Trophoblast cell (in vitro differentiated cells and primary cell): Measurements from ENCODE around the gene OPTC.

Source experiments
- DNase-seq, 2 donors: peaks; one replicate each; pipeline ENCODE4 v3.0.0-alpha.2; 2016
- H2AFZ ChIP-seq: 2 replicates; pipeline ENCODE4 v1.6.1; 2013; ENCODE audit warnings: low read length, moderate library complexity, mild to moderate bottlenecking; ENCODE audit not compliant: insufficient read depth, poor library complexity
- H2AK5ac ChIP-seq: 2 replicates; pipeline ENCODE4 v1.6.1; 2013; ENCODE audit warnings: mild to moderate bottlenecking, low read length
- H2BK120ac ChIP-seq: 2 replicates; pipeline ENCODE4 v1.6.1; 2013; ENCODE audit warnings: low read length, mild to moderate bottlenecking, moderate library complexity; ENCODE audit not compliant: insufficient read depth, poor library complexity
- H2BK12ac ChIP-seq: 2 replicates; pipeline ENCODE4 v1.6.1; 2013; ENCODE audit warnings: mild to moderate bottlenecking, low read length, moderate library complexity
- H2BK5ac ChIP-seq: 2 replicates; pipeline ENCODE4 v1.6.1; 2013; ENCODE audit warnings: low read length, low read depth, moderate library complexity, mild to moderate bottlenecking; ENCODE audit not compliant: poor library complexity
- H3K14ac ChIP-seq: 2 replicates; pipeline ENCODE4 v1.6.1; 2013; ENCODE audit warnings: mild to moderate bottlenecking, low read length
- H3K18ac ChIP-seq: 2 replicates; pipeline ENCODE4 v1.6.1; 2013; ENCODE audit warnings: mild to moderate bottlenecking, low read length
- H3K23ac ChIP-seq: 2 replicates; pipeline ENCODE4 v1.6.1; 2013; ENCODE audit warnings: low read length
- H3K27ac ChIP-seq: 2 replicates; pipeline ENCODE4 v1.5.1; 2013; ENCODE audit warnings: low read depth, mild to moderate bottlenecking, inconsistent platforms, low read length, moderate library complexity
- H3K27me3 ChIP-seq: 2 replicates; pipeline ENCODE4 v1.6.1; 2013; ENCODE audit warnings: inconsistent platforms, mild to moderate bottlenecking, low read length, moderate library complexity; ENCODE audit not compliant: insufficient read depth
- H3K36me3 ChIP-seq, 2 experiments: 1 replicate in 1 of 2; 2 replicates in 1 of 2; pipeline ENCODE4 v1.6.1; 2013; ENCODE audit warnings: low read length in 2 of 2, mild to moderate bottlenecking in 2 of 2, moderate library complexity in 1 of 2; ENCODE audit not compliant: insufficient read depth in 2 of 2, control insufficient read depth in 1 of 2
- H3K4ac ChIP-seq: 2 replicates; pipeline ENCODE4 v1.6.1; 2013; ENCODE audit warnings: low read depth, mild to moderate bottlenecking, low read length, moderate library complexity
- H3K4me1 ChIP-seq, 2 experiments: 1 replicate in 1 of 2; 2 replicates in 1 of 2; pipeline ENCODE4 v1.6.1; 2013; ENCODE audit warnings: low read length in 2 of 2, mild to moderate bottlenecking in 2 of 2, moderate library complexity in 1 of 2; ENCODE audit not compliant: insufficient read depth in 2 of 2, control insufficient read depth in 1 of 2
- H3K4me2 ChIP-seq: 2 replicates; pipeline ENCODE4 v1.6.1; 2013; ENCODE audit warnings: inconsistent platforms, mild to moderate bottlenecking, low read length, moderate library complexity
- H3K4me3 ChIP-seq: 2 replicates; pipeline ENCODE4 v1.5.1; 2013; ENCODE audit warnings: mild to moderate bottlenecking, low read depth, low read length, inconsistent platforms
- H3K79me1 ChIP-seq: one replicate; pipeline ENCODE4 v1.6.1; 2013; ENCODE audit warnings: low read length
- H3K79me2 ChIP-seq: 2 replicates; pipeline ENCODE4 v1.6.1; 2013; ENCODE audit warnings: low read length, mild to moderate bottlenecking; ENCODE audit not compliant: control insufficient read depth, insufficient read depth, poor library complexity
- H3K9ac ChIP-seq: 2 replicates; pipeline ENCODE4 v1.6.1; 2013; ENCODE audit warnings: mild to moderate bottlenecking, low read length
- H3K9me3 ChIP-seq: 2 replicates; pipeline ENCODE4 v1.6.1; 2013; ENCODE audit warnings: low read depth, mild to moderate bottlenecking, control low read depth, inconsistent platforms, low read length; ENCODE audit not compliant: insufficient read depth
- H4K12ac ChIP-seq: 2 replicates; pipeline ENCODE4 v1.6.1; 2013; ENCODE audit warnings: low read depth, mild to moderate bottlenecking, low read length, moderate library complexity
- H4K8ac ChIP-seq: 2 replicates; pipeline ENCODE4 v1.6.1; 2013; ENCODE audit warnings: low read depth, mild to moderate bottlenecking, low read length, moderate library complexity
- H4K91ac ChIP-seq: one replicate; pipeline ENCODE4 v1.6.1; 2013; ENCODE audit warnings: low read depth, mild to moderate bottlenecking, low read length, moderate library complexity
- WGBS: extraction: QIAGEN DNeasy Blood & Tissue Kit; methylation state at CpG from one replicate; pipeline ENCODE4 v1.1.7; 2013; ENCODE audit warnings: missing lambda C conversion rate; ENCODE audit not compliant: insufficient read length, insufficient coverage; ENCODE audit errors: extremely low coverage; 5-methylcytosine and 5-hydroxymethylcytosine counted together

Gene OPTC

DNA sequence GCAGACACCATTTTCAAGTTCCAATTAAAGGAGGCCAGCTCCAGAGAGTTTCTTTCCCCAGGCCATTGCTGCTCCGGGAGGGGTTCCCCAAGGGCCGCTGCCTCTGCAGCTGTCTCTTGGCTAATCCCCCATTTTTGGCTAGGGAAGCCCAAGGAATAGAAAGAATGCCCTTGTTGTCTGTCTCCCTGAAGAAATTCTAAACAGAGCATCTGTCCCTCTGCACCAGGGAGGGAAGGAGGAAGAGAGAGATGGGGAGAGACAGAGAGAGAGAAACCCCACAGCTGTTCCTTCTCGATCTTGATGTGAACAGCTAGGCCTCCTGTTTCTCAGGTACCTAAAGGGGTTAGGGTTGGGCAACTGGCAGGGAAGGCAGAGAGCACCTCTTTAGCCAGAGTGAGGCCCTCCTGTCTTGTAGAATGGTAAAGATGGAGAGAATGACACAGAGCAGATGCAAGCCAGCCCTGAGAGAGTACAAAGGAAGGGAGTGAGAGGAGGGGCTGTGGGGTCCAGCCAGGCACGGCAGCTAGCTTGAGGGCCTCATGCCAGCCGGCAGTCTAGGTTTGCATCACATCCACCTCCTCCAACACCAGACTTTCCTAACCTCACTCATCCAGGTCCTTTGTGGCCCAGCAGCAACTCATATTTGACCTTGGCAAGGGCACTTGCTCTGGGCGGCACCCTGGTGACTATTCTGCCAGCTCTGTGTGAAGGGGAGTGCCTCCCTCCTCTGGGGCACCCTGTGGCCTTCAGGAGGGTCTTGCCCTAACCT lies 13.1 kb downstream of the OPTC start:
- Histone ChIP-seq H3K27me3 (no peaks in the 10 kb centered on the region), H3K4me3 (no peak overlapping the region), H3K9ac (no peak overlapping the region), H4K12ac (peak overlapping the region; percentile 35), H3K4ac (peak overlapping the region; percentile 81), H3K79me1 (peaks cover 48% of the 10 kb centered on the region), H2AFZ (peak overlapping the region; percentile 24), H3K9me3 (no peaks in the 10 kb centered on the region), H3K36me3 (no peaks in the 10 kb centered on the region), H3K27ac (peak overlapping the region; percentile 72), H2BK5ac (peak overlapping the region; percentile 66), H3K14ac (peak overlapping the region; percentile 97), H4K91ac (peak overlapping the region; percentile 92), H3K4me2 (no peak overlapping the region), H3K79me2 (peaks cover 6% of the 10 kb centered on the region), H3K23ac (no peak overlapping the region), H4K8ac (peak overlapping the region; percentile 74), H2AK5ac (peak overlapping the region; percentile 78), H2BK120ac (peak overlapping the region; percentile 65), H2BK12ac (peak overlapping the region; percentile 73), H3K18ac (peak overlapping the region; percentile 27), H3K4me1 (peaks cover 37 to 48% of the 10 kb centered on the region in 2 experiments)
- no CpG with 5 or more reads among the region's 6 CpGs for WGBS
- no peak for DNase-seq

DNA sequence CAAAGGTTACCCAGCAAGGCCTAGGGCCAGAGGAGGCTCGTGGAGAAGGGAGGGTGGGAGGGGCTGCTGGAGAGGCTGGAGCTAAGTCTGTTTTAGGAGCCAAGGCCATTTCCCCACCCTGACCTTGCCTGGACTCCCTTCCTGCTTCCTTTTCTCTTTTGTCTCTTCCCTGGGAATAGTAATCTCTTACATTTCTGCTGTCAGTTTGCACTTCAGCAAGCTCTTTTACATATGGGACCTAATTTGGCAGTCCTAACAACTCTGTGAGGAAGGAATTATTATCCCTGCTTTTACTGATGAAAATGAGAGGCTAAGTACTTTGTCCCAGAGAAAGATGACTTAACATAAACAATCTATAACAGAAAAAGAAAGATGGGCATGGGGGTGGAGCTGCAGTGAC lies 13.8 kb downstream of the OPTC start:
- Histone ChIP-seq H3K4me2 (no peak overlapping the region), H4K8ac (no peak overlapping the region), H3K4me3 (no peak overlapping the region), H3K79me1 (peaks cover 54% of the 10 kb centered on the region), H2AK5ac (no peak overlapping the region), H2BK12ac (peak overlapping the region; percentile 22), H3K27ac (peak overlapping the region; percentile 75), H3K23ac (no peak overlapping the region), H3K4ac (no peak overlapping the region), H2AFZ (no peak overlapping the region), H3K36me3 (no peaks in the 10 kb centered on the region), H3K18ac (no peak overlapping the region), H3K9me3 (no peaks in the 10 kb centered on the region), H2BK5ac (peak overlapping the region; percentile 66), H3K79me2 (peaks cover 8% of the 10 kb centered on the region), H3K9ac (no peak overlapping the region), H4K91ac (peak overlapping the region; percentile 95), H3K4me1 (peaks cover 43 to 55% of the 10 kb centered on the region in 2 experiments), H3K14ac (peak overlapping the region; percentile 35), H4K12ac (no peak overlapping the region), H3K27me3 (no peaks in the 10 kb centered on the region), H2BK120ac (peak overlapping the region; percentile 89)
- no CpG with 5 or more reads among the region's 1 CpG for WGBS
- DNase-seq = no peak

DNA sequence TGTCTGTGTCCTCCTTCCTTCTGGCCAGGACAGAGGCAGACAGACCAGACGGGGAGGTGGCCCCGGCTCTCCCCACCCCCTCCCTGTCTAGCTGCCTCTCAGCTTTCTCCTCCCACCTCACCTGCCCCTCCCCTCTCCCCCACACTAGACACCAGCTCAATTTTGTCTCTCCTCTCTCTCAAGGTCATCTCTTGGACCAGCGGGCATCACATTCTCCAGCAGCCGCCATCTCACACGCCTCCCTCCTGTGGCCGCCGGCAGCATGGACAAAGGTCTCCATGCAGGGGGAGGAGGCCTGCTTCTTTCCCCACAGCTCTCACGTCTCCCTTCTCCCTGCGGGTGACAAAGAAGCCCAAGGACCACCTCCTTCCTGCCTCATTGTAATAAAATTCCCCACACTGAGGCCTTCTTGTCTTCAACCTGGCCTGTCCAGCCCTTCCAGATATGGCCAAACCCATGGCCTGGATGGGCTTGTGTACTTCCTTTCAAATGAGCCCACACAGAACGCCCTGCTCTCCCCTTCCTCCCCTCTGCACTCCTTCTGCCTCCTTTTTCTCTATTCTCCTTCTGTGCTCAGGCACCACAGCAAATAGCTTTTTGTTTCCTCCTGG lies 14.6 kb downstream of the OPTC start:
- Histone ChIP-seq H3K9ac (no peak overlapping the region), H3K27me3 (no peaks in the 10 kb centered on the region), H2AK5ac (peak overlapping the region; percentile 65), H3K36me3 (no peaks in the 10 kb centered on the region), H3K79me2 (peaks cover 9% of the 10 kb centered on the region), H3K23ac (no peak overlapping the region), H3K4me2 (no peak overlapping the region), H3K4me1 (peaks cover 49 to 62% of the 10 kb centered on the region in 2 experiments), H3K9me3 (no peaks in the 10 kb centered on the region), H3K18ac (peak overlapping the region; percentile 82), H2BK120ac (peak overlapping the region; percentile 89), H3K27ac (peak overlapping the region; percentile 81), H4K12ac (peak overlapping the region; percentile 19), H3K79me1 (peaks cover 59% of the 10 kb centered on the region), H2AFZ (peak overlapping the region; percentile 46), H4K91ac (peak overlapping the region; percentile 95), H2BK5ac (peak overlapping the region; percentile 53), H3K4me3 (no peak overlapping the region), H2BK12ac (peak overlapping the region; percentile 22), H3K14ac (peak overlapping the region; percentile 69), H3K4ac (peak overlapping the region; percentile 16), H4K8ac (peak overlapping the region; percentile 43)
- DNase-seq = peak; percentile 29 to 41
- no CpG with 5 or more reads among the region's 10 CpGs for WGBS

DNA sequence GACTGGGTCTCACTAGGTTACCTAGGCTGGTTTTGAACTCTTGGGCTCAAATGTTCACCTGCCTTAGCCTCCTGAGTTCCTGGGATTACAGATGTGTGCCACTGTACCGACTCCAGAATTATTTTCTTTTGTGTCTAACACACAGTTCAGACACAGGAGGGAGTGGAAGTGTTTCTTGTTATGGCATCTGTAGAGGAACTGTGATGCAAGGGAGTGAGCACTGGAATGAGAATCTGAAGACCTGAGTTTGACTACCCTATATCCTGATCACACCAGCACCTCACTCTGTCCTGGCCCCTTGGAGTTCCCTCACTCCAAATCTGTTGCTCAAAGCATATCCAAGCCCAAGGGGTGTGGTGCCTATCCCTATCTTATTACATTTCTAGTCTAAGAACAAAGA lies 15.2 kb downstream of the OPTC start:
- H4K8ac ChIP-seq = peak overlapping the region; percentile 43
- H3K4me2 ChIP-seq = no peak overlapping the region
- H3K79me1 ChIP-seq = peaks cover 65% of the 10 kb centered on the region
- no peak overlapping the region for H3K9ac ChIP-seq
- H3K27ac ChIP-seq = peak overlapping the region; percentile 81
- H3K23ac ChIP-seq = no peak overlapping the region
- peak in 1 of 2 donors; percentile 8 for DNase-seq
- peak overlapping the region; percentile 32 for H3K4ac ChIP-seq
- no peak overlapping the region for H3K4me3 ChIP-seq
- H2BK12ac ChIP-seq = peak overlapping the region; percentile 22
- H3K36me3 ChIP-seq = no peaks in the 10 kb centered on the region
- peak overlapping the region; percentile 69 for H3K14ac ChIP-seq
- H3K79me2 ChIP-seq = peaks cover 13% of the 10 kb centered on the region
- H2BK5ac ChIP-seq = peak overlapping the region; percentile 53
- H3K27me3 ChIP-seq = no peaks in the 10 kb centered on the region
- H2AK5ac ChIP-seq = no peak overlapping the region
- no peak overlapping the region for H4K12ac ChIP-seq
- H2BK120ac ChIP-seq = peak overlapping the region; percentile 89
- H3K9me3 ChIP-seq = no peaks in the 10 kb centered on the region
- peaks cover 53 to 66% of the 10 kb centered on the region in 2 experiments for H3K4me1 ChIP-seq
- peak overlapping the region; percentile 42 for H3K18ac ChIP-seq
- no peak overlapping the region for H2AFZ ChIP-seq
- H4K91ac ChIP-seq = peak overlapping the region; percentile 95
- WGBS = no CpG with 5 or more reads among the region's 1 CpG
